Glutamatergic neuron (in vitro differentiated cells): Measurements from ENCODE around the gene HYDIN. TPM values are rescaled to one million over a fixed set of nuclear protein-coding genes. Genes with fewer than 3 reads are reported as not detected.

Experiments
- DNase-seq: peaks from one replicate; pipeline ENCODE4 v3.0.0; 2022
- H3K27ac Mint-ChIP-seq: one replicate; pipeline ENCODE4 v1.8.0; 2020; ENCODE audit warnings: mild to moderate bottlenecking, mixed read lengths, inconsistent platforms; ENCODE audit not compliant: unreplicated experiment
- H3K27me3 Mint-ChIP-seq: one replicate; pipeline ENCODE4 v1.8.0; 2020; ENCODE audit warnings: mild to moderate bottlenecking, moderate library complexity, mixed read lengths, inconsistent platforms; ENCODE audit not compliant: unreplicated experiment
- H3K36me3 Mint-ChIP-seq: one replicate; pipeline ENCODE4 v1.8.0; 2020; ENCODE audit warnings: mild to moderate bottlenecking, mixed read lengths, inconsistent platforms; ENCODE audit not compliant: unreplicated experiment
- H3K4me1 Mint-ChIP-seq: one replicate; pipeline ENCODE4 v1.8.0; 2020; ENCODE audit warnings: mild to moderate bottlenecking, low read depth, mixed read lengths, inconsistent platforms; ENCODE audit not compliant: unreplicated experiment
- H3K4me3 Mint-ChIP-seq: one replicate; pipeline ENCODE4 v1.8.0; 2020; ENCODE audit warnings: mild to moderate bottlenecking, mixed read lengths, inconsistent platforms; ENCODE audit not compliant: unreplicated experiment
- H3K9me3 Mint-ChIP-seq: one replicate; pipeline ENCODE4 v1.8.0; 2020; ENCODE audit warnings: mild to moderate bottlenecking, moderate library complexity, mixed read lengths, inconsistent platforms; ENCODE audit not compliant: unreplicated experiment
- total RNA-seq: library from RNA; stranded (reverse); fragmentation: NEBNext Ultra II Directional; extraction: Animal tissue kit (Norgen Biotek cat#: 25700); gene quantifications from one replicate; pipeline ENCODE4 v1.2.1, GENCODE V29; 2021; ENCODE audit not compliant: unreplicated experiment
- TF ChIP-seq, protein P1 (sequence below): fragments of 200-600 bp; sonication (generic); IDR thresholded peaks from one replicate; pipeline ENCODE4 v1.5.0; 2021; ENCODE audit not compliant: partially characterized antibody, unreplicated experiment

The HYDIN gene
- total RNA-seq, 1 donor from 2014 or later = 7.0 TPM

DNA sequence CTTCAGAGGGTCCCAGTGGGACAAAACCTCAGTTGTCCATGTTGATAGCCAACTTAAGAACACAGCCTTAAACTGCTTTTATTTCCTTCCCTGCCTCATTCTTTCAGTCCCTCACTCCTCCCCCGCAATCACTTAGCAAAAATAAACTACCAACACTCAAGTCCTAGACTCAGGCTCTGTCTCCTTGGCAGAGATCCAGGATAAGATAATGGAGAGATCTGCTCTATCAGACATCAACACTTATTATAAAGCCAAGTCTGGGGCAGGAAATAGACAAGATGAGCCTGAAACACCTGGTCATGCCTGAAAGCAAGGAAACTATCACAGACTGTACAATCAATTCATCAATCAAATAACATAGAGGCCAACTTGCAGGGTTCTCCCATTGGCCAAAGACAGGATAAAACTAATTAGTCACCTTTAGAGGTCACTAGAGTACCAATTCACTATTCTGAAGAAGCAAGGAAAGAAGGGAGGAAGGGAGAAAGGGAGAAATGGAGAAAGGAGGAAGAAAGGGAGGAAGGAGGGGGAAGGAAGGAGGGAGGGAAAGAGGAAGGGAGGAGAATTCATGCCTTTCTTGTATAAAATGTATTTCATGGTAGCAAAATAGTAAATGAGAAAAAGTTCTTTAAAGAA lies 15.7 kb downstream of the HYDIN start:
- H3K27me3 Mint-ChIP-seq = no peaks in the 10 kb centered on the region
- DNase-seq = no peak
- H3K27ac Mint-ChIP-seq = no peak overlapping the region
- no peaks in the 10 kb centered on the region for H3K9me3 Mint-ChIP-seq
- no peak overlapping the region for H3K4me3 Mint-ChIP-seq
- H3K4me1 Mint-ChIP-seq = peaks cover 7% of the 10 kb centered on the region
- TF ChIP-seq, protein P1, sequence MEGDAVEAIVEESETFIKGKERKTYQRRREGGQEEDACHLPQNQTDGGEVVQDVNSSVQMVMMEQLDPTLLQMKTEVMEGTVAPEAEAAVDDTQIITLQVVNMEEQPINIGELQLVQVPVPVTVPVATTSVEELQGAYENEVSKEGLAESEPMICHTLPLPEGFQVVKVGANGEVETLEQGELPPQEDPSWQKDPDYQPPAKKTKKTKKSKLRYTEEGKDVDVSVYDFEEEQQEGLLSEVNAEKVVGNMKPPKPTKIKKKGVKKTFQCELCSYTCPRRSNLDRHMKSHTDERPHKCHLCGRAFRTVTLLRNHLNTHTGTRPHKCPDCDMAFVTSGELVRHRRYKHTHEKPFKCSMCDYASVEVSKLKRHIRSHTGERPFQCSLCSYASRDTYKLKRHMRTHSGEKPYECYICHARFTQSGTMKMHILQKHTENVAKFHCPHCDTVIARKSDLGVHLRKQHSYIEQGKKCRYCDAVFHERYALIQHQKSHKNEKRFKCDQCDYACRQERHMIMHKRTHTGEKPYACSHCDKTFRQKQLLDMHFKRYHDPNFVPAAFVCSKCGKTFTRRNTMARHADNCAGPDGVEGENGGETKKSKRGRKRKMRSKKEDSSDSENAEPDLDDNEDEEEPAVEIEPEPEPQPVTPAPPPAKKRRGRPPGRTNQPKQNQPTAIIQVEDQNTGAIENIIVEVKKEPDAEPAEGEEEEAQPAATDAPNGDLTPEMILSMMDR = no peak
- H3K36me3 Mint-ChIP-seq = peaks cover 4% of the 10 kb centered on the region

DNA sequence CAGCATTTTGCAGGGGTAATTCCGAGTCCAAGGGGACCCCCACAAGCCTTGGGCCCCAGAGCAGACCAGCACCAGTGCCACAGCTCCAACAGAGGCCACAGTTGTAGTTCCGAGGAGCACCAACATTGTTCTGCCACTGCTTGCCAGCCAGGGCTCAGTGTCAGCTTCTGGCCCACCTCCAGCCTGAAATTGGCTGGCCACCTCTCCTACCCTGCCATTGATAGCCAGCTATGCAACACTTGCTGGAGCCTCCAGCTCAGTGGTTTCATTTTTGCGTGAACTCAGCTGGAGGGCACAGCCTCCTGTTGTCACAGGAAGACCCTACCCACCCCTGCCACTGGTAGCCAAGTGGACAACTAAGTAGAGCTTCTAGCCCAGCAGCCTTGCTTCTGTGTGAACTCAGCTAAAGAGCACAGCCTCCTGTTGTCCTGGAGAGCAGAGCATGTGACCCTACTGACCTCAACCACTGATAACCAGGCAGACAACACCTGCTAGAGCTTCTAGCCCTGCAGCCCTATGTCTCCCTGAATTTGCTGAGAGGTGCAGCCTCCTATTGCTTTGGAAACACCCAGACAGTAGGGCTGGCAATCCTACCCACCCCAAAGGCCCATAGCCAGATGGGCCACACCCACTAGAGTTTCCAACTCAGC lies 24.9 kb downstream of the HYDIN start:
- Mint-ChIP-seq H3K9me3 (peaks cover 2% of the 10 kb centered on the region), H3K27me3 (no peaks in the 10 kb centered on the region), H3K4me1 (no peaks in the 10 kb centered on the region), H3K27ac (no peak overlapping the region), H3K36me3 (peaks cover 19% of the 10 kb centered on the region), H3K4me3 (no peak overlapping the region)
- DNase-seq = no peak
- TF ChIP-seq, protein P1 = no peak

DNA sequence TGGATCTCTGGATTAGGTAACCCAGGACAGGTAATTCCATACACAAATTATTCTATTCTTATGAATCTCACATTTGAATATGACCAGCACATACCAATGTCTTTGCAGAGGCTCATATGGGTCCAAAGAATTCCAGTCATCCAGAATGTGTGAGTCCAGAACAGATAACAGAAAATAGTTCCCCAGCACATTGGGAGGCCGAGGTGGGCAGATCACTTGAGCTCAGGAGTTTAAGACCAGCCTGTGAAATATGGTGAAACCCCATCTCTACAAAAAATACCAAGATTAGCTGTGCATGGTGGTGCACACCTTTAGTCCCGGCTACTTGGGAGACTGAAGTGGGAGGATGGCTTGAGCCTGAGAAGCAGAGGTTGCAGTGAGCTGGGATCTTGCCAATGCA lies 26.9 kb downstream of the HYDIN start:
- Mint-ChIP-seq H3K4me1 (no peaks in the 10 kb centered on the region), H3K27ac (no peak overlapping the region), H3K27me3 (no peaks in the 10 kb centered on the region), H3K9me3 (peaks cover 2% of the 10 kb centered on the region), H3K4me3 (no peak overlapping the region), H3K36me3 (peaks cover 18% of the 10 kb centered on the region)
- no peak for DNase-seq
- TF ChIP-seq, protein P1 = no peak

DNA sequence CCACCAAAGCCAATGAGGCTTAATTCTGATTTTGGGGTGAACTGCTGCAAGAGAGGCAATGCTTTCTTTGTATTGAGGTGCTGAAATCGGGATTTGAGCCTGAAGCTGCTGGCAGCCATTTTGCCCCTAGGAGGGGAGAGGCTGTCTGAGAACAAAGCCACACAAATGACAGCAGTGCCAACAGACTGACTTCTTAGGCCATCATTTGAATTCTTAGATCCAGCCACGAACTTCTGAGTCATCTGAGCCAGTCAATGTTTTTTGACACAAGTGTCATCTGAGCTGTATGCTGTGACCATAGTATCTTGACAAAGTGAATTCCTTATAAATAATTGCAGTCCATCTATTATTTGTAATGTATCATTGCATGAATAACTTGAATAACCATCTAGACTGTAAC lies 29.0 kb downstream of the HYDIN start:
- H3K27me3 Mint-ChIP-seq = no peaks in the 10 kb centered on the region
- H3K36me3 Mint-ChIP-seq = peaks cover 6% of the 10 kb centered on the region
- H3K9me3 Mint-ChIP-seq = peaks cover 2% of the 10 kb centered on the region
- DNase-seq = no peak
- no peaks in the 10 kb centered on the region for H3K4me1 Mint-ChIP-seq
- H3K4me3 Mint-ChIP-seq = no peak overlapping the region
- H3K27ac Mint-ChIP-seq = no peak overlapping the region
- TF ChIP-seq, protein P1 = no peak

DNA sequence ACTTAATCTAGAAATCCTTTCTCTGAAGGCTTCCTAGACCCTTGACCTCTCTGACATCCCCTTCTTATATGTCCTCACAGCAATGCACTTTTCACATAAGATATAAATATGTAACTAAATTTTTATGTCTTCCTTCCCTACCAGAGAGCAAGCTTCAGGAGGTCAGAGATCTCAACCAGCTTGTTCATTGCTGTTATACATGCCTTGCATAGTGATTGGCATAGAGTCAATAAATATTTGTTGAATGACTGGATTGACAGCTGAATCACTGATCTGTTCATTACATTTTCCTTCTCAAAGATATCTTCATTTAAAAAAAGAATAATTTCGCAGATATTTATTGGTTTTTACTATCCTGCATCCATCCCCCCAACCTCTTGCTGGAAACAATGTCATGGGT lies 29.5 kb downstream of the HYDIN start:
- H3K27ac Mint-ChIP-seq = no peak overlapping the region
- H3K9me3 Mint-ChIP-seq = no peaks in the 10 kb centered on the region
- no peaks in the 10 kb centered on the region for H3K27me3 Mint-ChIP-seq
- H3K36me3 Mint-ChIP-seq = peaks cover 1% of the 10 kb centered on the region
- no peaks in the 10 kb centered on the region for H3K4me1 Mint-ChIP-seq
- no peak for DNase-seq
- no peak overlapping the region for H3K4me3 Mint-ChIP-seq
- TF ChIP-seq, protein P1 = no peak
